Sigmoid colon (tissue), 4 donors: ENCODE data around the gene POU6F2.

Source experiments
- POLR2A ChIP-seq, 2 donors: fragments of 450-650 bp; IDR thresholded peaks; one replicate each; pipeline ENCODE4 v1.6.1; 2016; ENCODE audit warnings: antibody characterized with exemption in 2 of 2, mild to moderate bottlenecking in 2 of 2, moderate library complexity in 2 of 2
- POLR2AphosphoS5 ChIP-seq, 4 donors: sonication (generic); formaldehyde crosslinking; IDR thresholded peaks; one replicate each; pipeline ENCODE4 v1.6.1; 2017; ENCODE audit warnings: antibody characterized with exemption in 4 of 4

DNA sequence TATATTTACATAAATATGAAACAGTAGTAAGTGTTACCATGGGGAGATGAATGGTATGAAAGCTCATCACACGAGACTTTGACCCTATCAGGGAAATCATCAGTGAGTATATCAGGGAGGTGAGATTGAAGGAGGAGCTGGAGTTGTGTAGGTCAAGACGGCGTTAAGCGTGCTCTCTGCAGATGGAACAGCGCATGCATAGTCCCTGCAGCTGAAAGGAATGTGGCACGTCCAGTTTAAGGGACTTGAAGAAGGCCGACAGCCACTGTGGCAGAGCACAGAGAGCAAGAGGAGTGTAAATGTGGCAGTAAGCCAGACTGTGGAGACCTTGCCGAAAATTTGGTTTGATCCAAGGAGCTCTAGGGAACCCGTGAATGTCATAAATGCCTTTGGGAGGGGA is 38.9 kb downstream of the POU6F2 start:
- no peak for TF ChIP-seq POLR2AphosphoS5 (IDR thresholded peaks at IDR 0.05)
- no peak for TF ChIP-seq POLR2A (IDR thresholded peaks at IDR 0.05)
